ENCODE data around the gene C4orf33. TPM values are rescaled to one million over a fixed set of nuclear protein-coding genes. Genes with fewer than 3 reads are reported as not detected.

Gene C4orf33
- total and polyA plus RNA-seq, 9 of the 15 experiments (the other 6 are each of a cell fraction or from before 2014, with no cell fraction given): 16.7 to 42.0 (median 27.5) TPM

GRCh38 chr4:129111919-129112318 lies 16.0 kb downstream of the C4orf33 start:
- Histone ChIP-seq H3K4me3 (no peak overlapping the region), H3K36me3 (ENCODE audit: control insufficient read depth, insufficient read depth, low read length) (peaks cover 9% of the 10 kb centered on the region; the same call in 2 of the 3 replicates), H4K20me1 (replicated peaks; ENCODE audit: control insufficient read depth, insufficient read depth, low read length) (no peaks in the 10 kb centered on the region), H3K9me3 (replicated peaks; ENCODE audit: control insufficient read depth, insufficient read depth, low read depth, low read length) (no peaks in the 10 kb centered on the region), H3K9ac (ENCODE audit: insufficient read depth in 1 of 2, low read depth in 2 of 2, low read length in 2 of 2) (no peak overlapping the region), H3K27me3 (ENCODE audit: control insufficient read depth in 2 of 2, insufficient read depth in 2 of 2, low read length in 2 of 2) (no peaks in the 10 kb centered on the region), H2AFZ (ENCODE audit: low read depth, low read length) (no peak overlapping the region), H3K4me1 (replicated peaks in 1 of 2; ENCODE audit: control insufficient read depth in 2 of 2, insufficient read depth in 2 of 2, low read length in 2 of 2) (no peaks in the 10 kb centered on the region), H3K4me2 (ENCODE audit: insufficient read depth, low read length) (no peak overlapping the region), H3K9me1 (ENCODE audit: control insufficient read depth, insufficient read depth, low read length) (no peaks in the 10 kb centered on the region), H3K79me2 (ENCODE audit: control insufficient read depth, insufficient read depth, low read length) (no peaks in the 10 kb centered on the region), H3K27ac (ENCODE audit: extremely low read depth, low read depth, low read length) (no peak overlapping the region)
- POLR2A ChIA-PET: no interaction called here
- peak; percentile 79 for ATAC-seq
- CTCF ChIA-PET (ENCODE audit: low intra/inter-chr PET ratio): no interaction called here
- no peak for TF ChIP-seq VEZF1 (CRISPR knock-in tag; IDR thresholded peaks at IDR 0.05)
- no peak for TF ChIP-seq ZNF133 (CRISPR knock-in tag; IDR thresholded peaks at IDR 0.05)
- TF ChIP-seq ZNF3 (CRISPR knock-in tag; IDR thresholded peaks at IDR 0.05): no peak
- no peak for TF ChIP-seq XRCC4 (IDR thresholded peaks at IDR 0.05; ENCODE audit: extremely low read depth, insufficient read depth, insufficient read length)
- no peak for TF ChIP-seq CHD2 (IDR thresholded peaks at IDR 0.05; ENCODE audit: low read depth, low read length)
- no peak for TF ChIP-seq POLR2AphosphoS5 (IDR thresholded peaks at IDR 0.05; ENCODE audit: control insufficient read depth, insufficient read depth, low read depth, low read length)
- TF ChIP-seq ZNF512 (tag; IDR thresholded peaks at IDR 0.05): no peak
- TF ChIP-seq CTCFL (IDR thresholded peaks at IDR 0.05; ENCODE audit: borderline replicate concordance, insufficient read depth, low read depth, low read length, poor library complexity, severe bottlenecking): no peak
- TF ChIP-seq COPS2 (conservative IDR thresholded peaks at IDR 0.05): no peak
- no peak for TF ChIP-seq EWSR1 (IDR thresholded peaks at IDR 0.05; ENCODE audit: borderline replicate concordance, low read depth, partially characterized antibody)
- TF ChIP-seq CCAR2 (IDR thresholded peaks at IDR 0.05; ENCODE audit: low read depth, low read length): no peak
- no peak for TF ChIP-seq ZNF395 (CRISPR knock-in tag; IDR thresholded peaks at IDR 0.05)
- intact Hi-C loops (cut with micrococcal nuclease): no loop called here
- in situ Hi-C loops (cut with MboI): no loop called here
- TSS peak; percentile 31 for BruUV-seq (replicated peaks)
- DNase-seq (ENCODE audit: extremely low read depth in 1 of 4, low spot score in 3 of 4): no peak
- no peak for FAIRE-seq

Measured in K562 (cell line).